Smooth muscle cell of the brain vasculature (primary cell): ENCODE results near the gene DTNA.

Source experiments
- DNase-seq: peaks from one replicate; pipeline ENCODE4 v3.0.0-alpha.2; 2012; ENCODE audit warnings: low read depth, low spot score

DTNA gene

DNA sequence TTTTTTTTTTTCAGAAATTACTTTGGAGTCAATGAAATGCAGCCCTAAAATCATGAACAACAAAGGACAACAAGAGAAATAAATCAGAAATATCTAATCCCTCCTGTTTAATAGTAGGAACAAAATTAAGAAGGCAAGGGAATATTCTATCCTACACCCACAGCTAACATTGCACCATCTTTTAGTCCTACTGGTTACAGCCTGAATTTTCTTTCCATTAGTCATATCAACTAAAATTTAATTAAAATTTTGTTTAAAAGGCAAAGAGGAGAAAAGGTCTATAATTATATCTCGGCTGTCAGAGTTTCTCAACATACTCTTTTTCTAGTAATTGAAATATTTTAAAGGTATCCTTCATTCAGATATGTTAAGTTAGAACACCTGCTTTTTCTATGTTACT lies 61.9 kb downstream of the DTNA start:
- no peak for DNase-seq

DNA sequence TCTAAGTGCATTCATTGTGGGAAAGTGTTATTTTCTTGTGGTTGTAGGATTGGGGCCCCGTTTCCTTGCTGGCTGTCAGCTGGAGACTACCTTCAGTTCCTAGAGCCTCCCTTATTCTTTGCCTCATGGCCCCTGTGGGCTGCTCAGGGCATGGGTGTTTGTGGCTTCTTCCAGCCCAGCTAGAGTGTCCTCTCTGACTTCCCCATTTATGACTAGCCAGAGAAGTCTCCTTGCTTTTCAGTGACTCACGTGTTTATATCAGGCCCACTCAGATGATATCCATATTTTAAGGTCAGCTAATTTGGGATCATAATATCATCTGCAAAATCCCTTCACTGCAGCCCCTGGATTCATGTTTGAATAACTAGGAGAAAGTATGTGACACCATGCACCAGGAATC lies 62.8 kb downstream of the DTNA start:
- peak; percentile 4 for DNase-seq

DNA sequence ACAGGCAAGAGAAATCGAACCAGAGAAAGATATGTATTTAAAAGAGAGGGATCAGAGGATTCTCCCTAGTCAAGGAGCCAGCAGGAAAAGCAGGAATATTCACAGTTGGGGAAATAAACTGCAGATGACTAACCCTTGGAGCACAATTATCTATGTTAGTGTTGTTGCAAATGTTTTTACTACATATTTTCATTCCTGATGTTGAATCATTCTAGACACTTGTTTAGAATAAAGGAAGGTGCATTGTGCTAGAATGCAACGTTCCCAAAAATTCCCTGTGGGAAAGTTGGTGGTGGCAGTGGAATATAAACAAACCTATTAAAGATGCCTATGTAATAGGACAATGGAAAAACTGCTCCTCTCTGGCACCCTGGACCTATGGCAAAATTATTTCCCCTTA lies 63.3 kb downstream of the DTNA start:
- DNase-seq: peak; percentile 4

GRCh38 chr18:34773961-34774766 lies 64.1 kb downstream of the DTNA start:
- DNase-seq: peak; percentile 6

DNA sequence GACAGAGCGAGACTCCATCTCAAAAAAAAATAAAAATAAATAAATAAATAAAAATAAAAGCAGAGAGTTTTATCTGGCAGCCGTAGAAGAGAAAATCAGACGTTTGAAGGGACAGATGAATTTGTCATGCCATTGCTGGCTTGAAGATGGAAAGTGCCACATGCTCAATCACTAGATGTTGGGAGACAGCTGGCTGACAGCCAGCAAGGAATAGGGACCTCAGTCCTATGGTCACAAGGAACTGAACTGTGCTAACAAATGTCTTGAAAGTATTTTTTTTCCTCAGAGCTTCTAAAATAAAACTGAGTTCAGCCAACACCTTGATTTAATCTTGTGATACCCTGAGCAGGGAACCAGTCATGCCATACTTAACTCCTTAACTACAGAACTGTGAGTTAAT lies 65.4 kb downstream of the DTNA start:
- DNase-seq: no peak

DNA sequence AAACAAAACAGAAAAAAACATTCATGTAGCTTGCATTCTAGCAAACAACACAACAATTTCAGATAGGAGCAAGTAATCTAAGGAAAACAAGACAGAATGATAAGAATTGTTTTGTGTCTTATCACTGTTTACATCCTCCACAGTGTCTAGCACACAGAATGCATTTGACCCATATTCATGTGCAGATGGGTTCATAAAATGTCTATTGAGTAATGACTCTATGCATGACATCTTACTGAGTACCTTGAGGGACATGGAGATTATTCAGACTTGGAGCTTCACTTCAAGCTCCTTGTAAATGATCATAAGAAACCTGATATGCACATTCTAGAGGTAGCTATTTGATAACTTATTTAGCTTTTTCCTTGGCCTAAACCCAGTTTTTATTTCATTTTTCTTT lies 69.0 kb downstream of the DTNA start:
- DNase-seq: no peak

DNA sequence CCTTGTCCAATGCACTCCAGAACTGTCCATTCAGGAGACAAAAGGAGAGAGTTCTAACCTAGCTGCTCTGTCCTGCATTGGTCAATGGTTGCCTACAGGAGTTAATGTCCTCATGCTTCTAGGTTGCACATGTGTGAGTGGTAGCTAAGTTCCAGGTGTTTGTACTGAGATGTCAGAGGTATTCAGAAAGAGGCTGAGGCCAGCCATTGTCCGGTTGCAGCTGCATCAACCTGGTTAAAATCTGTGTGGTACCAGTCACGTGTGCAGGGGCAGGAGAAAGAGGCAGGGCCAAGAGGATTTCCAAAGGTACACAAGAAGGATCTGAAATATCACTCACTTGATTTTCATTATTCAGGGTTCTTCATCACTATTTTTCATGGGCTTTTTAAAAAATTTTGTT lies 70.8 kb downstream of the DTNA start:
- no peak for DNase-seq

- no peak for DNase-seq
Measured at GRCh38 chr18:34783501-34783900, 73.4 kb downstream of the DTNA start.

- no peak for DNase-seq
Measured at GRCh38 chr18:34786162-34786741, 76.2 kb downstream of the DTNA start.

DNA sequence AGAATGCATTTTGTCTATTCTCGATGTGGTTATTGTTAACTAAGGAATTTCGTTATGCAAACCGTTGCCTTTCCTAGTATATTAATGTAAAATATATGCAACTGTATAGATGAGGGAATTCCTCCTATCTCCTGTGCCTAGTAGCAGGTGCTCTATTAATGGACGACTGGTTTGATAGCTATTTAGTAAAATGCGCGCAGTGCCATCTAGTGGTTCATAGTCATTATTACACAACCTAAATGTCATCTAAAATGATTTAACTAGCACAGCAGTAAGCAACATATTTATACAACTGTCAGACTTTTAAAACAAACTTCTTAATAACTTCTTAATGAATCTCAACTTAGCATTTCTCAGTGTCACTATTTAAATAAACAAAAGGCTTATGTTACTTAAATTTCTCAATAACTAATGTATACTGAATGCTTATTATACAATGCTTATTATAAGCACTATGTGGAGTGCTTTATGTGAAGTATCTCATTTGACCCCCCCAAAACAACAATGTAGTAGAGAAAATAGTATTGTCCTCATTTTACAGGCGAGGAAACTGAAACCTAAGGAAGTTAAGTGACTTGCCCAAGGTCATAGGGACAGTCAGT lies 77.9 kb downstream of the DTNA start:
- peak; percentile 64 for DNase-seq

DNA sequence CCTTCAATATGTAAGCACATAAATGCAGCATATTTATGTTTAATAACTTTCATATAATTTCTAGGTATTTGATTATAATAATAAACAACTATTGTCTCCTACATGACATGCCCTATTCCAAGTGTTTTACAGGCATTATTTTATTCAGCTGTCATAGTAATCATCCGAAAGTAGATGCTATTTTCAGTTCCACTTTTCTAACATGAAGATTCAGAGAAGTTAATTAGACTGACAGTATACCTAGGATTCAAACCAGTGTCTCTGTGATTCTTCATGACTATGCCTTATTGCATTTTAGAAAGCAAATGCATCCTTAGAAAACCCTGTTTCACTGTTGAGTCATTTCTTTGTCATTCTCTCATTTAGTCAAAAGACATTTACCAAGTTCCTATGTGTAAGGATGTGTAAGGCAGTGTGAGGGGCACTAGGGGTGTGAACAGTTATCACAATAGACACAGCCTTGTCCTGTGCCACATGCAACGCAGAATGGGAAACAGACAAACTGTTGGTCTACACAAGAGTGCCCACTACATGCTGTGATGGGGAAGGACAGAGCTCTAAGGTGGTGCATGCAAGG lies 79.8 kb downstream of the DTNA start:
- DNase-seq: no peak

DNA sequence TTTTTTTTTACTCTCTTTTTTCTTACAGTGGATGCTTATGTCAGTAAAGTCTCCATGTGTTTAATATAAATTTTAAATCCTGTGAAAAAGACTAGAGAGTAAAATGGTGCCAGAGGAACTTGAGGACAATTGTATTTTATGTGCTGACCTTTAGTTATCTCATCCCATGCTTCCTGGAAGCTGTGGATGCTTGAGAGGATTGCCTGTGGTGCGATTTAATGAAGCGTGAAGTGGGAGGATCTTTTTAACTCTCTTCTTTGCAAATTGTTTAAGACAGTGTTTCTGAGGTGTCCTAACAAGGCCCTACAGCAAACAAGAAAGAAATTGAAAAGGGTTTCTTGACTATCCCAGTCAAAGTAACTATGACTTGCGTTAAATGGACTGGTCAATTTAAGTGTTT lies 84.2 kb downstream of the DTNA start:
- DNase-seq: no peak

DNA sequence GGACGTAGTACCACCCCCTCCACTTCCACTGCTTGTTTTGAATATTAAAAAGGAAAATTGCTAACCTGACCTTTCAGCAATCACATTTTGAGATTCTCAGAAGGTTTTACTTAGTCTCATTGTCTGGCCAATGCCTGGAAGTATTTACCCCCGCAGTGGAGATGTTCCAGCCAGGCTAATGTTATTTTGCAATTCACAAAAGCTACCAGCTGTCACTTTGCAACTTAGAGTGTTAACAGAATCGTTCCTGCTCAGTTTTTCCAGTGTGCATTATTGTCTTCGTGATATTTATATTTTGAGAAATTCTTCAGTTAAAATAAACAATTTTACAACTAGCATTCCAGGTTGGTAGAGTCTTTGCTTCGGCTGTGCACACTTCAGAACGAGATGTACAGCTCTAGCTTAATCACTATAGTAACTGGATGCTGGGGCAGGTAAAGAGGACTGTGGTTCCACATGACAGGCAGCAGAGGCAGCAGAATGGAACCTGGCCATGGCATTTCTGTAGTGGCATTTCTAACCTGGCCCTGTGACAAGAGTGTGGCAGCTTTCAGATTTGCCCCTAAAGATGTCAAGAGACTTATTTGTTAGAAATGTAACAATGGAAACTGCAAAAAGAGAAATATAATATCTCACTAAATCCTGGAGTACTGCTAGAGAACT lies 85.1 kb downstream of the DTNA start:
- no peak for DNase-seq

DNA sequence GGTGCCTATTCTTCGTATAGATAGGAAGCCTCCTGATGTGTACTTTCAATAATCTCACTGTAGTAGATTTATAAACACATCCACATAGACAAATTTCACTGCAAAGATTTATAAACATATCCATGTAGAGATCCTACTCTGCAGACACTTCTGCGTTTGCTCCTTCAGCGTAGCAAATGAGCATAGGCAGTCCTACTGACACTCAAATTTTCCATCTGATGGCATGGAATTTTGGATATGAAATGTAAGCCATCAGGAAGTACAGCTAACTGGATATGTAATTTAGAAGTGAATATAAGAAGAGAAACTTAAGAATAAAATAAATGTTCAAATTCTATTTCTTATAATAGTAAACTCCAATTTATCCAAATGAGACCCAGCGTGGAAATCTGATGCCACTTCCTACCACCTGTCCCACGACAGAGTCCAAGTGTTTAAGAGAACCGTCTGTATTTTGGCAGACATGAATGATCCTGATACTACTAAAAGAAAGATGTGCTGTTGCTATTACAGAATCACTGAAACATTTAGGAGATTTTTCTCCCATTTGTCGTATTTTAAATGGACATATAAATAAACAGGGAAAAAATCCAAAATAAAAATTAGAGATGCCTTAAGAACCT lies 86.0 kb downstream of the DTNA start:
- DNase-seq: no peak

GRCh38 chr18:34799291-34799690 lies 89.2 kb downstream of the DTNA start:
- no peak for DNase-seq

DNA sequence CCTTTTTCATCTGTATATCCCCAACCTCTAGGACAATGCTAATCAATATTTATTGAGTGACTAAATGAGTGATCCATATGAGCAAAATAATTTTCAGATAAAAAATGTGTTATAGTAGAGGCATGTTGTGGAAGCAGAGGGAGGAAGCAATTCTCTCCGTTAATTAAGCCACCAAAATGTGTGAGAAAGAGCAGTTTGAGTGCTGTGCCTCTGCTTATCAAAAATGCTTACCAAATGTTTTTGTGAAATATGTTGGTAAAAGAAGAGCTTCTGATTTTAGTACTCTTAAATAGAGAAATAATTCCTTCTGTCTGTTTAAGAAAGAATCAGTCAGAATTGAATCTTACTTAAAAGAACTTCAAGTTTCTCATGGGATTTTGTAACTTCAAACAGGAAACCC lies 90.3 kb downstream of the DTNA start:
- no peak for DNase-seq

- DNase-seq: no peak
Measured at GRCh38 chr18:34801774-34802173, 91.7 kb downstream of the DTNA start.

DNA sequence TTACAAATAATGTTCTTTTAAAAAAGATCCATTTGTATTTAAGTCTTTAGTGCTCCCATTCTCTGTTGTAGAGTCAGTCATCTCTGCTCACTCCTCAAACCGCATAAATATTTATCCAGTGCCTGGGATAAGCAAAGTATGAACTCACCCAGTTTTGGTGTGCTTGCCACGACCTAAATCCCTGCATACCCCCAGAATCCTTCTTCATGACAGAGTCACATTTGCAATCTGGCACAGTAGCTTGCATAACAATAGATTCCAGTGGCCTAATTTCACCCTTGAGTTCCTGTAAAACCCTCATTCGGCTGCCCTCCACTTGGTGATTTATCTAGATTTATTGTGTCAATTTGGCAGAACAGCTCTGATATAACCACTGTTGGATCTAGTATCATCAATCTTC lies 92.9 kb downstream of the DTNA start:
- DNase-seq: no peak

- DNase-seq: no peak
Measured at GRCh38 chr18:34803877-34804400, 93.8 kb downstream of the DTNA start.

GRCh38 chr18:34805103-34805877 lies 95.2 kb downstream of the DTNA start:
- DNase-seq: no peak

DNA sequence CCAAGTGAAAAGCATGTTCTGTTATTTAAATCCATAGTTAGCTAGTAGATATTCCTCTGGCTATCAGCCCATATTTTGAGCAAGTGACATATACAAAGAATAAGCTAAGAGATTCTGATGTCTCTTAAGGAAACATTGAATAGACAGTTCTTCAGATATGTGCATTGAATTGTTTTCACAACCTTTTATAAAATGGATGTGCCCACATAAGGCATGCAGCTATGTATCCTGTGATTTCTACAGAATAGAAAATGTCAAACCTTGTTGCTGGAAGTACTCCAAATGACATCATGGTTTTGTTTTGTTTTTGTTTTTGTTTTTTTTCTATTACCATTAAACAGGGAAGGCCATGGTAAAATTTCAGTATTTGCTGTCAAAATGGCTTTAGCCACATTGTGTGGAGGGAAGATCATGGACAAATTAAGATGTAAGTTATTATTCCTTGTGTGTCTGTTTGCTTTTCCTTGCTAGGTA lies 95.8 kb downstream of the DTNA start:
- DNase-seq: no peak
